ENCODE measurements around the gene DLL3. TPM values are rescaled to one million over a fixed set of nuclear protein-coding genes. Genes with fewer than 3 reads are reported as not detected.
"Not testable (repeated sequence)": the region's sequence is repeated elsewhere in the genome, so short reads cannot be mapped to it uniquely, and the experiment has no call there.

DLL3 gene
- total RNA-seq, 1 donor from 2014 or later, result 4.7 TPM

DNA sequence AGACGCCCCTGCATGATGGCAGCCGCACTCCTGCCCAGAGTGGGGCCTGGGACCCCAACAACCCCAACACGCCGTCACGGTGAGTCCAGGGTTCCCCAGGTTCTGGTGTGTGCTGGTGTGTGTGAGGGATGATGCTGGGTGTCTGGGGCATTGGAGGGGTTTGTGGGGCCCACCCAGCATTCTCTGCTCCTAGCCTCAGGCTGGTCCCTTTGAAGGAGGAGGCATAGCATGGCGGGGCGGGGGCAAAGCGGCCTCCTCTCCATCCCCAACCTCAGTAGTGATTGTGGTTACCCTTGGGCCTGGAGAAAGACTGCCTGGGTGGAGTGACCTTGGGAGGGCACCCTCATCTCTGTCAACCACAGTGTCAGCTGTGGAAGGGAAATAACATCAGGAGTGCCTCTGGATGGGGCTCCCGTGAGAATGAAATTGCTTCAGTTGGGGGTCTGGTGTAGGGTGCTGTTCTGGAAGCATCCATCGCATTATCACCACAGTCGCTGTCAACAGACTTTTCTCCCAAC is 25.2 kb upstream of the DLL3 start:
- no peak for DNase-seq (ENCODE audit: low read depth)
- H3K36me3 ChIP-seq (ENCODE audit: control insufficient read depth, insufficient read depth, low read length), result peaks cover 4% of the 10 kb centered on the region

DNA sequence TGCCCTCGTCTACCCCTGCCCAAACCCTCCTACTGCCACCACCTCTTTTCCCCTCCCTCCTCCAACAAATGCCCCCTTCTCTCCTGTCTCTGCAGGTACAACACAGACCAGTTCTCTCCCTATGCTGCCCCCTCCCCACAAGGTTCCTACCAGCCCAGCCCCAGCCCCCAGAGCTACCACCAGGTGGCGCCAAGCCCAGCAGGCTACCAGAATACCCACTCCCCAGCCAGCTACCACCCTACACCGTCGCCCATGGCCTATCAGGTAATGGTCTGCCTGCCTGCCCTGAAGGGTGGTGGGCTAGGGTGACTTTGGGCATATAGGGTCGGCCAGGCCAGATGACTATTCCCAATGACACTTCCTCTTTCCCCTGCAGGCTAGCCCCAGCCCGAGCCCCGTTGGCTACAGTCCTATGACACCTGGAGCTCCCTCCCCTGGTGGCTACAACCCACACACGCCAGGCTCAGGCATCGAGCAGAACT is 24.6 kb upstream of the DLL3 start:
- TF ChIP-seq, protein P1, sequence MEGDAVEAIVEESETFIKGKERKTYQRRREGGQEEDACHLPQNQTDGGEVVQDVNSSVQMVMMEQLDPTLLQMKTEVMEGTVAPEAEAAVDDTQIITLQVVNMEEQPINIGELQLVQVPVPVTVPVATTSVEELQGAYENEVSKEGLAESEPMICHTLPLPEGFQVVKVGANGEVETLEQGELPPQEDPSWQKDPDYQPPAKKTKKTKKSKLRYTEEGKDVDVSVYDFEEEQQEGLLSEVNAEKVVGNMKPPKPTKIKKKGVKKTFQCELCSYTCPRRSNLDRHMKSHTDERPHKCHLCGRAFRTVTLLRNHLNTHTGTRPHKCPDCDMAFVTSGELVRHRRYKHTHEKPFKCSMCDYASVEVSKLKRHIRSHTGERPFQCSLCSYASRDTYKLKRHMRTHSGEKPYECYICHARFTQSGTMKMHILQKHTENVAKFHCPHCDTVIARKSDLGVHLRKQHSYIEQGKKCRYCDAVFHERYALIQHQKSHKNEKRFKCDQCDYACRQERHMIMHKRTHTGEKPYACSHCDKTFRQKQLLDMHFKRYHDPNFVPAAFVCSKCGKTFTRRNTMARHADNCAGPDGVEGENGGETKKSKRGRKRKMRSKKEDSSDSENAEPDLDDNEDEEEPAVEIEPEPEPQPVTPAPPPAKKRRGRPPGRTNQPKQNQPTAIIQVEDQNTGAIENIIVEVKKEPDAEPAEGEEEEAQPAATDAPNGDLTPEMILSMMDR (IDR thresholded peaks at IDR 0.05; ENCODE audit: insufficient read depth, low read length, poor library complexity, severe bottlenecking), result peak; percentile 98
- Histone ChIP-seq H3K4me3 (ENCODE audit: low read depth, low read length) (no peak overlapping the region), H3K27me3 (ENCODE audit: control insufficient read depth, insufficient read depth, low read length) (no peaks in the 10 kb centered on the region), H3K36me3 (ENCODE audit: control insufficient read depth, insufficient read depth, low read length) (peaks cover 4% of the 10 kb centered on the region)
- DNase-seq (ENCODE audit: low read depth), result no peak

More for the DNA sequence above, 25.2 kb upstream of the DLL3 start:
- Histone ChIP-seq H3K4me3 (ENCODE audit: low read depth, low read length) (no peak overlapping the region), H3K27me3 (ENCODE audit: control insufficient read depth, insufficient read depth, low read length) (no peaks in the 10 kb centered on the region)
- TF ChIP-seq, protein P1 (IDR thresholded peaks at IDR 0.05; ENCODE audit: insufficient read depth, low read length, poor library complexity, severe bottlenecking), result no peak

DNA sequence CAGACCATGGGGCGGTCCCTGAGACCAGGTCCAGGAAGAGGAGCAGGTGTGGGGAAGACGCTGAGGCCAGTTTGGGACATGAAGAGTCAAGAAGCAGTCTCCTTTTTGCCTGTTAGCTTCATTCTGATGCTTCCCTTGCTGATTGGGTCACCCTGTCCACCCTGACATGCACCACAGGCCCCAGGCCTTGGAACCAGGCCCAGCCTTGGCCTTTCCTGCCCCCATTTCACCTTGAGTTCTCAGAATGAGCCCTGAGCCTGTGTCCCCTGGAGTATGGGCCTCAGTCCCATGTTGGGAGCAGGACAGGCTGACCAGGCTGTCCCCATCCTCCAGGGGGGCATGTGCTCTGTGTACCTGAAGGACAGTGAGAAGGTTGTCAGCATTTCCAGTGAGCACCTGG is 23.0 kb upstream of the DLL3 start:
- Histone ChIP-seq H3K27me3 (ENCODE audit: control insufficient read depth, insufficient read depth, low read length) (no peaks in the 10 kb centered on the region), H3K4me3 (ENCODE audit: low read depth, low read length) (no peak overlapping the region), H3K36me3 (ENCODE audit: control insufficient read depth, insufficient read depth, low read length) (peaks cover 4% of the 10 kb centered on the region)
- DNase-seq (ENCODE audit: low read depth), result no peak
- TF ChIP-seq, protein P1 (IDR thresholded peaks at IDR 0.05; ENCODE audit: insufficient read depth, low read length, poor library complexity, severe bottlenecking), result no peak

DNA sequence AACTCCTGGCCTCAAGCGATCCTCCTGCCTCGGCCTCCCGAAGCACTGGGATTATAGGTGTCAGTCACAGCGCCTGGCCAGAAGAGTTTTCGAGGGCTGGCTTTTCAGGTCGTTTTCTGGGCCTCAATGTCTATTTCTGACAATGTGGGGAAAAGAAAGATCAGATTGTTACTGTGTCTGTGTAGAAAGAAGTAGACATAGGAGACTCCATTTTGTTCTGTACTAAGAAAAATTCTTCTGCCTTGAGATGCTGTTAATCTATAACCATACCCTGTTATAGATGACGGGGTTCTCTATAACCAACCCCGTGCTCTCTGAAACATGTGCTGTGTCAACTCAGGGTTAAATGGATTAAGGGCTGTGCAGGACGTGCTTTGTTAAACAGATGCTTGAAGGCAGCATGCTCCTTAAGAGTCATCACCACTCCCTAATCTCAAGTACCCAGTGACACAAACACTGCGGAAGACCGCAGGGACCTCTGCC is 19.4 kb upstream of the DLL3 start:
- H3K36me3 ChIP-seq (ENCODE audit: control insufficient read depth, insufficient read depth, low read length); DNase-seq (ENCODE audit: low read depth); H3K27me3 ChIP-seq (ENCODE audit: control insufficient read depth, insufficient read depth, low read length); H3K4me3 ChIP-seq (ENCODE audit: low read depth, low read length): not testable (repeated sequence)

DNA sequence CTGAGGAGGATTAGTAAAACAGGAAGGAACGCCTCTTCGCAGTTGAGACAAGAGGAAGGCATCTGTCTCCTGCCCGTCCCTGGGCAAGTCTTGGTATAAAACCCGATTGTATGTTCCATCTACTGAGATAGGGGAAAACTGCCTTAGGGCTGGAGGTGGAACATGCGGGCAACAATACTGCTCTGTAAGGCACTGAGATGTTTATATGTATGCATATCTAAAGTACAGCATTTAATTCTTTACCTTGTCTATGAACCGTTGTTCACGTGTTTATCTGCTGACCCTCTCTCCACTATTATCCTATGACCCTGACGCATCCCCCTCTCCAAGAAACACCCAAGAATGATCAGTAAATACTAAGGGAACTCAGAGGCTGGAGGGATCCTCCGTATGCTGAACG is 18.8 kb upstream of the DLL3 start:
- Histone ChIP-seq H3K4me3 (ENCODE audit: low read depth, low read length) (no peak overlapping the region), H3K27me3 (ENCODE audit: control insufficient read depth, insufficient read depth, low read length) (no peaks in the 10 kb centered on the region), H3K36me3 (ENCODE audit: control insufficient read depth, insufficient read depth, low read length) (peaks cover 1% of the 10 kb centered on the region)
- DNase-seq (ENCODE audit: low read depth), result no peak
- TF ChIP-seq, protein P1 (IDR thresholded peaks at IDR 0.05; ENCODE audit: insufficient read depth, low read length, poor library complexity, severe bottlenecking), result no peak

DNA sequence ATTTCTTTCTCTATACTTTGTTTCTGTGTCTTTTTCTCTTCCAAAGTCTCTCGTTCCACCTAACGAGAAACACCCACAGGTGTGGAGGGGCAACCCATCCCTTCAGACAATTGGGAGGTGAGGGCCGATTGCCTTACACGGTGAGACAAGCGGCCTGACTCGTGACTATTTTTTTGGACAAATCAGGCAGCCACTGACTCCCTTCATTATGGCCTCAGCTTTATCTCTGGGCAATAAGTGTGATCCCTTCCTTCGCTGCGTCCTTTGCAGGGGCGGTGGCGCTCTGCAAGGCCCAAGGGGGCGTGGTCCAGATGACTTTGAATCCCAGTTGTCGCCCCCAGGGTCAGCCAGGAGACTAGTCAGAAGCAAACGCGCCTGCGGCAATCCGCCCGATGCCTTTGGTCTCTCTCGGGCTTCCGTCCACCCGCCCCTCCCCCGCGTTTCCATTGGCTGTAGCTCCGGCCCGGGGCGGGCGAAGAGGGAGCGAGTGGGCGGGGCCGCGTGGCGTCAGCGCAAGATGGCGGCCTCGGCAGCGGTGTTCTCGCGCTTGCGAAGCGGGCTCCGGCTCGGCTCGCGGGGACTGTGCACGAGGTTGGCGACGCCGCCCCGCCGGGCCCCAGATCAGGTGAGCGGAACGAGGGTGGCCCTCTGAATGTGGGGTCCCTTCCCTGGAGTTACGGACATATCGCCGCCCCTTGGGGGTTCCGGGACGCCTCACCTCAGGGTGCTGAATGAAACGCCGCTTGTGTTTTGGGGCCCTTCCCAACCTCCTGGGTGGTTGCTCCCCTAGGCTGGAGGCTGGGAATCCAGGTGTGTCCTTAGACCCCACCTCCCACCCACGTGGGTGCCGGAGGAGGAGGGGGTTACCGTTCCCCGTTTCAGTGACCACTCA is 18.2 kb upstream of the DLL3 start, which contains the start of gene TIMM50:
TSS of gene TIMM50 (plus strand) at position 502 of the 892 bp plus-strand sequence. CDS start at position 518, 16 bp downstream.
- TF ChIP-seq, protein P1 (IDR thresholded peaks at IDR 0.05; ENCODE audit: insufficient read depth, low read length, poor library complexity, severe bottlenecking), result no peak
- H3K36me3 ChIP-seq (ENCODE audit: control insufficient read depth, insufficient read depth, low read length), result peaks cover 1% of the 10 kb centered on the region
- peak; percentile 74 for DNase-seq (ENCODE audit: low read depth)
- H3K4me3 ChIP-seq (ENCODE audit: low read depth, low read length), result peak within 1 kb of the TSS; percentile 100
- H3K27me3 ChIP-seq (ENCODE audit: control insufficient read depth, insufficient read depth, low read length), result no peaks in the 10 kb centered on the region

Measured in kidney epithelial cell (primary cell).